Measurements from ENCODE around the gene SLCO2B1.

Gene SLCO2B1

GRCh38 chr11:75241906-75242644 lies 91.2 kb downstream of the SLCO2B1 start:
- peak overlapping the region; percentile 7 for H3K27ac Mint-ChIP-seq
- DNase-seq (ENCODE audit: low spot score): no peak
- H3K27me3 Mint-ChIP-seq (ENCODE audit: low read depth): peaks cover 51% of the 10 kb centered on the region
- no peaks in the 10 kb centered on the region for H3K9me3 Mint-ChIP-seq
- peaks cover 5% of the 10 kb centered on the region for H3K4me1 Mint-ChIP-seq (ENCODE audit: low read depth)
- H3K4me3 Mint-ChIP-seq: peak overlapping the region; percentile 79
- no peaks in the 10 kb centered on the region for H3K36me3 Mint-ChIP-seq (ENCODE audit: low read depth)

- H3K27ac Mint-ChIP-seq: no peak overlapping the region
- peaks cover 5% of the 10 kb centered on the region for H3K4me1 Mint-ChIP-seq (ENCODE audit: low read depth)
- H3K27me3 Mint-ChIP-seq (ENCODE audit: low read depth): peaks cover 46% of the 10 kb centered on the region
- no peaks in the 10 kb centered on the region for H3K9me3 Mint-ChIP-seq
- no peak for DNase-seq (ENCODE audit: low spot score)
- H3K4me3 Mint-ChIP-seq: peak overlapping the region; percentile 79
- no peaks in the 10 kb centered on the region for H3K36me3 Mint-ChIP-seq (ENCODE audit: low read depth)
Measured at GRCh38 chr11:75242722-75243600, 92.1 kb downstream of the SLCO2B1 start.

DNA sequence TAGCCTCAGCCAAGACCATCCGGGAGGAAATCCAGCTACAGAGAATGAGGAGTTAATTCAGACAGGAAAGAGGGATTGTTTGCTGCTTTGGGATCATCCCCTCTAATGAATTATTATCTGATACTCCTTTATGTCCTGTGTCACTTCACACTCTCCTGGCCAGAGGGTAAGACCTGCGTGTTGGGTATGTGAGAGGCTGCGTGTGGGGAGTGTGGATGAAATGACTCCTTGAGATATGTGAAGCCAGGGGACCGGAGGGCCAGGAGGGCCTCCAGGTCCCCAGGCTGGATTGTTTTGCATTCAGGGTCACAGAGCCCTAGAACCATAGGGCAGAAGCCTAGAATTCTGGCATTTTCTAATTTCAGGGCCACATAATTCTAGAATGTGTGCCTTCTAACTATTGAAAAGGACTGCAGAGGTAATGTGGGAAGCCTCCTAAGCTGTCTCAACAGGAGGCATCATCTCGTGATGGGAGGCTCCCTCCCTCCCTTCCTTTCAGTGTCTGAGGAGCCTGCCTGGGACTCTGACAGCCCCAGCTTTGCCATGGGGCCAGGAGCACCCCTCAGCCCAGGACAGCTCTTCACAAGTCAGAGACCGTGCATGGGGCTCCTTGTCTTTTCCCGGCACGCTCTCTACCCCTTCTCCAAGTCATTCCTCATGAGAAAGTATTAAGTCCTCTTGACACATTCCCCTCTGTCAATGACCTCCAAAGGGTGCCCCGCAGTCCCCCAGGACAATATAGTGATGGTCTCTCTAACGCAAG lies 93.3 kb downstream of the SLCO2B1 start:
- H3K27me3 Mint-ChIP-seq (ENCODE audit: low read depth): peaks cover 43% of the 10 kb centered on the region
- no peak overlapping the region for H3K4me3 Mint-ChIP-seq
- DNase-seq (ENCODE audit: low spot score): no peak

DNA sequence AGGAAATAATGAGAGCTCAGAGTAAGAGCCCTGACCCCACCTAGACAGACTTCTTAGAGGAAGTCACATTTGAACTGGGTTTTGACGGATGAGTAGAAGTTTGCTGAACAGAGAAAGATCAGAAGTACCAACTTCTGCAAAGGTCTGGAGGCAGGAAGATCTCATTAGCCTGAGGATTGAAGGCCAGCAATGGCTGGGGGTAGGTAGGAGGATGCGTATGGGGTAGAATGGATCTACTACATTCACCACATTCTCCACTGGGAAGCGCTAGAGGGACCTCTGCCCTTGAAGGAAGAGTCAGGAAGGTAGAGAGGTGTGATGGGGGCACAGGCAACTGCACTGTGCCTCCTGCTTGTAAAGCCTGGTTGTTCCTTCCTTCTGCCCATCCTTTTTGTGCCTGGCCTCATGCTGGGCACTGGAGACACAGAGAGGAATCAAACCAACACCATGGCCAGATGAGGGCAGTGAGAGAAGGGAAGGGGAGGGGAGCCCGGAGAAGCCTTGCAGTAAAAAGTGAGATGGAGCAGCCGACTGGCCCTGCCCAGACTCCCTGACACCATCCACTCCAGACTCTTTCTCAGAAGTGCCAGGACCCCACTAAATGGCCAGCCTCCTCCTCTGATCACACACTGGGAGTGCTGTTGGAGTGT lies 94.6 kb downstream of the SLCO2B1 start:
- no peak overlapping the region for H3K27ac Mint-ChIP-seq
- H3K27me3 Mint-ChIP-seq (ENCODE audit: low read depth): peaks cover 31% of the 10 kb centered on the region
- no peaks in the 10 kb centered on the region for H3K9me3 Mint-ChIP-seq
- H3K4me3 Mint-ChIP-seq: no peak overlapping the region
- H3K4me1 Mint-ChIP-seq (ENCODE audit: low read depth): peaks cover 8% of the 10 kb centered on the region
- no peaks in the 10 kb centered on the region for H3K36me3 Mint-ChIP-seq (ENCODE audit: low read depth)
- DNase-seq (ENCODE audit: low spot score): no peak

More for the DNA sequence above, 93.3 kb downstream of the SLCO2B1 start:
- no peaks in the 10 kb centered on the region for H3K36me3 Mint-ChIP-seq (ENCODE audit: low read depth)
- no peak overlapping the region for H3K27ac Mint-ChIP-seq
- H3K9me3 Mint-ChIP-seq: no peaks in the 10 kb centered on the region
- H3K4me1 Mint-ChIP-seq (ENCODE audit: low read depth): peaks cover 8% of the 10 kb centered on the region

- Mint-ChIP-seq H3K4me1 (ENCODE audit: low read depth) (peaks cover 8% of the 10 kb centered on the region), H3K9me3 (no peaks in the 10 kb centered on the region)
Measured at GRCh38 chr11:75246006-75246670, 95.2 kb downstream of the SLCO2B1 start.

DNA sequence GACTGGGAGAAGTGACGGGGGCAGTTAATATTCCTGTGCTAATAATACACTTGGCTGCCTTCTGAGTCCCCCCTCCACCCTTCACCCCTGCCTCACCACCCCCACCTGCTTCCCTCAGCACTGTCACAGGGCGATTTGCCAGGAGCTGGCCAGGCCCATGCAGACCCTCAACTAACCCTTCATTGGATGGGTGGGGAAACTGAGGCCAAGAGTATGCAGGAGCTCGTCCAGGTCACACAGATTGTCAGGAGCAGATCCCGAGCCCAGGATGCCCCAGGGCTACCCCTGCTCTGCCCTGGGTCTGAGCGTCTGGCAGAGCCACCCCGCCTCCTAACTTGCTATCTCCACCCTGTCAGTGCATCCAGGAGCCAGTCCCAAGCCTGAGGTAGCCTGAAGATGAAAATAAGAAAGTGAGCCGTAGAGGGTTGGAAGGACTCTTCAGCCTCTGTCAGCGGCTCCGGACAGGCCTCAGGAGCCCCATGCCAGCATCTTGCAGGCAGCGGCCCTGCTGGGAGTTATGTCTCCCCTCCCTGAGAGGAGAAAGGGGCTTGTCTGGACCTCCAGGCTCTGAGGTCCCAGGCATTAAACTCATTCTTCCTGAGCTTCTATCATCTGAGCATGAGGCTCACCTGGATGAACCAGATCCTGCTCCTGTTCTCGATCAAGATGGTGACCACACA lies 95.9 kb downstream of the SLCO2B1 start:
- Mint-ChIP-seq H3K27me3 (ENCODE audit: low read depth) (peaks cover 31% of the 10 kb centered on the region), H3K4me1 (ENCODE audit: low read depth) (peaks cover 8% of the 10 kb centered on the region), H3K36me3 (ENCODE audit: low read depth) (no peaks in the 10 kb centered on the region), H3K27ac (no peak overlapping the region), H3K9me3 (no peaks in the 10 kb centered on the region), H3K4me3 (no peak overlapping the region)
- no peak for DNase-seq (ENCODE audit: low spot score)

More at GRCh38 chr11:75246006-75246670, 95.2 kb downstream of the SLCO2B1 start:
- H3K4me3 Mint-ChIP-seq: no peak overlapping the region
- no peak for DNase-seq (ENCODE audit: low spot score)
- H3K27ac Mint-ChIP-seq: no peak overlapping the region
- H3K36me3 Mint-ChIP-seq (ENCODE audit: low read depth): no peaks in the 10 kb centered on the region
- H3K27me3 Mint-ChIP-seq (ENCODE audit: low read depth): peaks cover 31% of the 10 kb centered on the region

GRCh38 chr11:75248924-75249256 lies 98.0 kb downstream of the SLCO2B1 start:
- Mint-ChIP-seq H3K36me3 (ENCODE audit: low read depth) (no peaks in the 10 kb centered on the region), H3K9me3 (no peaks in the 10 kb centered on the region), H3K4me1 (ENCODE audit: low read depth) (peaks cover 3% of the 10 kb centered on the region), H3K27me3 (ENCODE audit: low read depth) (peaks cover 16% of the 10 kb centered on the region), H3K4me3 (no peak overlapping the region), H3K27ac (no peak overlapping the region)
- no peak for DNase-seq (ENCODE audit: low spot score)

DNA sequence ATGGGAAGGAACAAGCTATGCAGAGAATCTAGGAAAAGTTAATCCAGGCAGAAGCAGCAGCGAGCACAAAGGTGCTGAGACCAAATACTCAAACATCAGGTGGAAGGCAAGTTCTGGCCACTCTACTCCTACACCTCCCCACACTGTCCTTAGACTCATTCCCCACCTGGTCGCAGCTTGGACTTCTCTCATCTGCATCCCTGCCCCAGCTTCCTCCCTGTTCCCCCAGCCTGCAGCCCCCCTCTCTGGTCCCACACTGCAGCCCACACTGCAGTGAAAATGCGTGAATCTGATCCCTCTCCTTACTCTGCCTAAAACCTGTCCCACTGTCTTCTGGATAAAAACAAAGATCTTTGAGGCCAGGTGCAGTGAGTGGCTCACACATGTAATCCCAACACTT lies 98.8 kb downstream of the SLCO2B1 start:
- Mint-ChIP-seq H3K4me3 (no peak overlapping the region), H3K4me1 (ENCODE audit: low read depth) (peaks cover 3% of the 10 kb centered on the region), H3K36me3 (ENCODE audit: low read depth) (no peaks in the 10 kb centered on the region), H3K27ac (no peak overlapping the region), H3K27me3 (ENCODE audit: low read depth) (peaks cover 17% of the 10 kb centered on the region), H3K9me3 (no peaks in the 10 kb centered on the region)
- DNase-seq (ENCODE audit: low spot score): no peak

GRCh38 chr11:75254326-75254725 lies 103.4 kb downstream of the SLCO2B1 start:
- no peaks in the 10 kb centered on the region for H3K36me3 Mint-ChIP-seq (ENCODE audit: low read depth)
- no peaks in the 10 kb centered on the region for H3K4me1 Mint-ChIP-seq (ENCODE audit: low read depth)
- peaks cover 40% of the 10 kb centered on the region for H3K27me3 Mint-ChIP-seq (ENCODE audit: low read depth)

More at GRCh38 chr11:75254326-75254725, 103.4 kb downstream of the SLCO2B1 start:
- no peak for DNase-seq (ENCODE audit: low spot score)
- no peaks in the 10 kb centered on the region for H3K9me3 Mint-ChIP-seq
- no peak overlapping the region for H3K4me3 Mint-ChIP-seq
- no peak overlapping the region for H3K27ac Mint-ChIP-seq
